Smooth muscle cell of the brain vasculature (primary cell): Measurements from ENCODE around the gene KMT5C.

ENCODE experiments used
- DNase-seq: peaks from one replicate; pipeline ENCODE4 v3.0.0-alpha.2; 2012; ENCODE audit warnings: low read depth, low spot score

The KMT5C gene

DNA sequence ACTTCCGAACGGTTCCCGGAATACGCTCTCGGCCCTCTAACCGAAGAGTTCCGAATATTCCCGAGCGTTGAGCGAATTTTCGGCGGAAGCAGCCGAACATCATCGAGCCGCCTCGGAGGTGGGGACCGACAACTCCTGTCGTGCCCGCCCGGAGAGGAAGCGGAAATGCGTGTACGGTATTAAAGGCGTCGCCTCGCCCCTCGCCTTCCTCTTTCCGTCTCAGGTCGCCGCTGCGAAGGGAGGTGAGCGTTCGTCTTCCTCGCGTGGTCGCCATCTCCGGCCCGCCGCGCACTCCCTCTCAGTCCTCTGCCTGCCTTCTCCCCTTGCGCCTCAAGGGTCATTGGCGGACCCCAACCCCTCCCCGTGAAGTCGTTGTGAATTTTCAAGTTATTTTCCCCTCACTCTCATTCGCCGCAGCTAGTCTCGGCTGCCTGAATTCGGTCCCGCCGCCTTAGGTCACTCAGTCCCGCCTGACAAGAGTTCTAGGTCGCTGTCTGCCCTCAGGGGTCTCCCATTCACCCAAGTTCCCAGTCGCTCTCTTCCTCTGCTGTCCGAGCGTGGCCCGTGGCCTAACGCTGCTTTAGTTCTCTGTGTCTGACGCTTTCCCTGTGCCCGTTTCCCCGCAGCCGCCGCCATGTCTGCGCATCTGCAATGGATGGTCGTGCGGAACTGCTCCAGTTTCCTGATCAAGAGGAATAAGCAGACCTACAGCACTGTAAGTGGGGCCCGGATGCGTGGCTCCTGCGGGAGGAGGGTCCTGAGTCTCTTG lies 46.2 kb downstream of the KMT5C start, which contains the start of gene RPL28:
Gene RPL28, plus strand, starts transcription at position 209 of the 769 bp plus-strand sequence. Its CDS starts 426 bp downstream, at position 635.
- peak; percentile 93 for DNase-seq

- DNase-seq = no peak
Measured at GRCh38 chr19:55386493-55386971, 46.9 kb downstream of the KMT5C start.

- no peak for DNase-seq
Measured at GRCh38 chr19:55387736-55388497, 48.2 kb downstream of the KMT5C start.

DNA sequence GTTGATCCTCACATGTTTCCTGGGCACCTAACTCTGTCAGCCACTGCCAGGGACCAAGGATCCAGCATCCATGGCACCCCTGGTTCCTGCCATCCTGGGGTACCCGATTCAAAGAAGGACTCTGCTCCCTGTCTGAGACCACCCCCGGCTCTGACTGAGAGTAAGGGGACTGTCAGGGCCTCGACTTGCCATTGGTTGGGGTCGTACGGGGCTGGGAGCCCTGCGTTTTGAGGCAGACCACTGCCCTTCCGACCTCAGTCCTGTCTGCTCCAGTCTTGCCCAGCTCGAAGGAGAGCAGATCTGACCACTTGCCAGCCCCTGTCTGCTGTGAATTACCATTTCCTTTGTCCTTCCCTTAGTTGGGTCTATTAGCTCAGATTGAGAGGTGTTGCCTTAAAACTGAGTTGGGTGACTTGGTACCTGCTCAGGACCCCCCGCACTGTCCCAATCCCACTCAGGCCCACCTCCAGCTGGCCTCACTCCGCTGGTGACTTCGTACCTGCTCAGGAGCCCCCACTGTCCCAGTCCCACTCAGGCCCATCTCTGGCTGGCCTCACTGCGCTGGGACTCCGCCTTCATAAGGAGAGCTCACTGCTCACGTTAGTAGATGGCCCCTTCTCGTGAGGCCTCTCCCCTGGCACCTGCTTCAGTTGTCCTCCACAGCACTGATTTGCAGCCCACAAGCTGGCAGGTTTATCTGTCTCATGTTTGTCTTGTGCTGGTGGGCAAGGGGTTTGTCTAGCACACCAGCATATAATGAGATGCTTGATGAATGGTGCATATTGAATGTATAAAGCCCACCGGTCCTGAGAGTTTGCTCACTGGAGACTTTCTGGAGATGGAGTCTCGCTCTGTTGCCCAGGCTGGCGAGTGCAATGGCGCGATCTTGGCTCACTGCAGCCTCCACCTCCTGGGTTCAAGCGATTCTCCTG lies 50.0 kb downstream of the KMT5C start:
- DNase-seq = no peak

- no peak for DNase-seq
Measured at GRCh38 chr19:55390461-55390880, 50.8 kb downstream of the KMT5C start.

- no peak for DNase-seq
Measured at GRCh38 chr19:55391191-55391670, 51.6 kb downstream of the KMT5C start.

DNA sequence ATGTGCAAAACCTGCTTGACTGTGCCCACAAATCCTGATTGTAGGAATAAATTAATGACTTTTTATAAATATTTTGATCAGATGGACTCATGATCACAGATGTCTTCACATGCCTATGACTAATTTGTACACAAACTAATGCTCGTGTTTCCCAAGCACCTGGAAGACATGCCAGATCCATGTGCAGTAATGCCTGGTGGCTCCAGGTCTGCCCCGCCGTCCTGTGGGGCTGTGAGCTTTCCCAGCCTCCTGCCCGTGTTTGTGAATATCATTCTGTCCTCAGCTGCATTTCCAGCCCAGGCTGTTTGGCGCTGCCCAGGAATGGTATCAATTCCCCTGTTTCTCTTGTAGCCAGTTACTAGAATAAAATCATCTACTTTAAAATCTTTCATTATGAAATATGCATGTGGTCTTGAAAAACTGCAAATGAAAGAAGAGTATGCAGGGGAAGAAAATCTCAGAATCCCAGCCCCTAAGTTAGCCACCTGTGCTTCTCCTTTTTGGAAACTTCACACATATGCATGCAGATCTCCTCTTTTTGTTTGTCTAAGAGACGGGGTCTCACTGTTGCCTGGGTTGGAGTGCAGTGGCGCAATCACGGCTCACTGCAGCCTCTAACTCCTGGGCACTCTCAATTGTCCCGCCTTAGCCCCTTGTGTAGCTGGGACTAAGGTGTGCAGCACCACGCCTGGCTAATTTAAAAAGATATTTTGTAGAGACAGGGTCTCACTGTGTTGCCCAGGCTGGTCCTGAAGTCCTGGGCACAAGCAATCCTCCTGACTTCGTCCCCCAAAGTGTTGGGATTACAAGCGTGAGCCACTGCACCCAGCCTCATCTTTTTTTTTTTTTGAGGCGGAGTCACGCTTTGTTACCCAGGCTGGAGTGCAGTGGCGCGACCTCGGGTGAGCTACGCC lies 52.3 kb downstream of the KMT5C start:
- no peak for DNase-seq

GRCh38 chr19:55392820-55393761 lies 53.4 kb downstream of the KMT5C start:
- DNase-seq = no peak
